Upper lobe of right lung (tissue), 1 donor: ENCODE data around the gene TNFSF10. TPM values are rescaled to one million over a fixed set of nuclear protein-coding genes. Genes with fewer than 3 reads are reported as not detected.
A peak's percentile ranks its signal among the peaks of the same experiment; 100 is the strongest.

Experiments used
- ATAC-seq: fragments of 200-7000 bp; cut with Tn5 transposase; one replicate; pipeline ENCODE4 v1.9.1; 2020; ENCODE audit warnings: mild to moderate bottlenecking, moderate library complexity
- DNase-seq: peaks from one replicate; pipeline ENCODE4 v3.0.0-alpha.2; 2020
- H3K27ac ChIP-seq: fragments of 200-600 bp; one replicate; pipeline ENCODE4 v1.8.0; 2022
- H3K27me3 ChIP-seq: fragments of 200-600 bp; one replicate; pipeline ENCODE4 v1.8.0; 2022; ENCODE audit warnings: mild to moderate bottlenecking
- H3K36me3 ChIP-seq: fragments of 200-600 bp; one replicate; pipeline ENCODE4 v1.8.0; 2022
- H3K4me1 ChIP-seq: fragments of 200-600 bp; one replicate; pipeline ENCODE4 v1.8.0; 2022
- H3K4me3 ChIP-seq: fragments of 200-600 bp; one replicate; pipeline ENCODE4 v1.8.0; 2022; ENCODE audit warnings: mild to moderate bottlenecking
- H3K9me3 ChIP-seq: fragments of 200-600 bp; one replicate; pipeline ENCODE4 v1.8.0; 2022
- intact Hi-C: fragments of 100-400 bp; cut with DNase I; formaldehyde crosslinking; loops from one replicate; pipeline ENCODE4 v1.11.0; 2022
- total RNA-seq: library from RNA; stranded (reverse); fragmentation: NEBNext Ultra II Directional; extraction: Animal tissue kit (Norgen Biotek cat#: 25700); gene quantifications from one replicate; pipeline ENCODE4 v1.2.1, GENCODE V29; 2021
- TF ChIP-seq, protein P1 (sequence below): fragments of 200-600 bp; IDR thresholded peaks from one replicate; pipeline ENCODE4 v1.8.0; 2022; ENCODE audit warnings: antibody characterized with exemption
- donor health status: DM: no; HTN: yes; CAD: no; lungs with severe emphysema.

TNFSF10 gene
- total RNA-seq, 1 donor from 2014 or later = 140 TPM

DNA sequence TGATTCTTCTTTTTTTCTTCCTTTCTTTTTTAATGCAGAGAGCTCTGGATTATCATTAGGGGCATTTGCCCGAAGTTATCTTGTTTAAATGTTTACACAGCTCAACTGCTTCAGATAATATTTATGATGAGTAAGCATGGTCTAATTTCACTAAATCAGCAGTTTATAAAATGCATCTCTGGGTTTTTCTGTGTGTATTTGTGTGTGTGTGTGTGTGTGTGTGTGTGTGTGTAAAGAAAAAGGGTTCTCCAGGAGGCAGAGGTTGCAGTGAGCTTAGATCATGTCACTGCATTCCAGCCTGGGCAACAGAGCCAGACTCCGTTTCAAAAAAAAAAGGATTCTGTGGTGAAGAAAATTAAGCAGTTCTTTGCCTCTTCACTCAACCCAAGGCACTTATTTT is 25.9 kb upstream of the TNFSF10 start:
- Histone ChIP-seq H3K27me3 (no peaks in the 10 kb centered on the region), H3K4me1 (peaks cover 14% of the 10 kb centered on the region), H3K9me3 (no peaks in the 10 kb centered on the region), H3K4me3 (no peak overlapping the region), H3K27ac (no peak overlapping the region), H3K36me3 (no peaks in the 10 kb centered on the region)
- DNase-seq (no peak), ATAC-seq (no peak)
- intact Hi-C loops = no loop called here
- TF ChIP-seq, protein P1, sequence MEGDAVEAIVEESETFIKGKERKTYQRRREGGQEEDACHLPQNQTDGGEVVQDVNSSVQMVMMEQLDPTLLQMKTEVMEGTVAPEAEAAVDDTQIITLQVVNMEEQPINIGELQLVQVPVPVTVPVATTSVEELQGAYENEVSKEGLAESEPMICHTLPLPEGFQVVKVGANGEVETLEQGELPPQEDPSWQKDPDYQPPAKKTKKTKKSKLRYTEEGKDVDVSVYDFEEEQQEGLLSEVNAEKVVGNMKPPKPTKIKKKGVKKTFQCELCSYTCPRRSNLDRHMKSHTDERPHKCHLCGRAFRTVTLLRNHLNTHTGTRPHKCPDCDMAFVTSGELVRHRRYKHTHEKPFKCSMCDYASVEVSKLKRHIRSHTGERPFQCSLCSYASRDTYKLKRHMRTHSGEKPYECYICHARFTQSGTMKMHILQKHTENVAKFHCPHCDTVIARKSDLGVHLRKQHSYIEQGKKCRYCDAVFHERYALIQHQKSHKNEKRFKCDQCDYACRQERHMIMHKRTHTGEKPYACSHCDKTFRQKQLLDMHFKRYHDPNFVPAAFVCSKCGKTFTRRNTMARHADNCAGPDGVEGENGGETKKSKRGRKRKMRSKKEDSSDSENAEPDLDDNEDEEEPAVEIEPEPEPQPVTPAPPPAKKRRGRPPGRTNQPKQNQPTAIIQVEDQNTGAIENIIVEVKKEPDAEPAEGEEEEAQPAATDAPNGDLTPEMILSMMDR = no peak

- H3K36me3 ChIP-seq = no peaks in the 10 kb centered on the region
- no peak for ATAC-seq
- peaks cover 23% of the 10 kb centered on the region for H3K4me1 ChIP-seq
- H3K9me3 ChIP-seq = no peaks in the 10 kb centered on the region
- peak overlapping the region; percentile 40 for H3K27ac ChIP-seq
- no peak for DNase-seq
- intact Hi-C loops = no loop called here
- no peaks in the 10 kb centered on the region for H3K27me3 ChIP-seq
- TF ChIP-seq, protein P1 = no peak
- H3K4me3 ChIP-seq = no peak overlapping the region
These were observed 23.5 kb upstream of the TNFSF10 start for GRCh38 chr3:172546628-172547214.

DNA sequence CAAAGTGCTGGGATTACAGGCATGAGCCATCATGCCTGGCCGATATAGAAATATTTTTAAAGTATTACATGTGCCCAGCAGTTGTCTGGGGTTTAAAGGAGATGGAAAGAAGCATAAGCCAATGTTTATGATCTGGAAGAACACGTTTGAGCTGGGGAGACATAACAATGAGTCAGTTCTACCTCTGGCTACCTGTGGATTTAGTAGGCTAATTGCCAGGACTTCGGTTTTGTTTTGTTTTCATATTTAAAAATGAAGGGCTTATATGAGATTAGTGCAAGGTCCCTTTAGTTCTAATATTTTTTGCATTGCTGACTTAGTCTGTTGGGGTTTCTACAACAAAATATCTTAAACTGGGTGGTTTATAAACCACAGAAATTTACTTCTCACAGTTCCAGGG is 22.9 kb upstream of the TNFSF10 start:
- TF ChIP-seq, protein P1 = no peak
- Histone ChIP-seq H3K9me3 (no peaks in the 10 kb centered on the region), H3K4me1 (peaks cover 26% of the 10 kb centered on the region), H3K36me3 (no peaks in the 10 kb centered on the region), H3K4me3 (no peak overlapping the region), H3K27ac (peak overlapping the region; percentile 6), H3K27me3 (no peaks in the 10 kb centered on the region)
- ATAC-seq = no peak
- intact Hi-C loops = no loop called here
- DNase-seq = no peak

- ATAC-seq = no peak
- DNase-seq = no peak
- H3K4me3 ChIP-seq = no peak overlapping the region
- H3K27me3 ChIP-seq = no peaks in the 10 kb centered on the region
- H3K27ac ChIP-seq = no peak overlapping the region
- no peaks in the 10 kb centered on the region for H3K9me3 ChIP-seq
- H3K36me3 ChIP-seq = no peaks in the 10 kb centered on the region
- peaks cover 26% of the 10 kb centered on the region for H3K4me1 ChIP-seq
- TF ChIP-seq, protein P1 = no peak
- intact Hi-C loops = no loop called here
These were observed 21.2 kb upstream of the TNFSF10 start for GRCh38 chr3:172544404-172544803.

DNA sequence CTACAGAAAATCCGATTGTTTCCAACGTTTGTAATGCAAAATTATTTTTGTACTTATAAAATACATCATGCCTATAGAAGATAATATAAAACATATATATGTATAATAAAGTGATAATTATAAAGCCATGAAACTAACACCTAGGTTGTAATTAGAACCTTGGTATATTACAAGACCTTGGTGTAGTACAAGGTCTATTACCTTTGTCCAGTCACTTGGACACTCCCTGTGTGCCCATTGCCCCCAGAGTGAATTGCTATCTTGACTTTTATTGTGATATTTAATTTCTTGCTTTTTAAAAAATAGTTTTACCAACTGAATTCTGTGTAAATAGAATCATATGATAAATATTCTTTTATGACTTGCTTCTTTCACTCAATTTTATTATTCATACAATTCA is 20.7 kb upstream of the TNFSF10 start:
- Histone ChIP-seq H3K4me3 (no peak overlapping the region), H3K9me3 (no peaks in the 10 kb centered on the region), H3K4me1 (peaks cover 26% of the 10 kb centered on the region), H3K27me3 (no peaks in the 10 kb centered on the region), H3K36me3 (no peaks in the 10 kb centered on the region), H3K27ac (no peak overlapping the region)
- intact Hi-C loops = no loop called here
- no peak for DNase-seq
- TF ChIP-seq, protein P1 = no peak
- no peak for ATAC-seq

GRCh38 chr3:172543419-172543818 is 20.2 kb upstream of the TNFSF10 start:
- Histone ChIP-seq H3K9me3 (no peaks in the 10 kb centered on the region), H3K27ac (no peak overlapping the region), H3K4me3 (no peak overlapping the region), H3K4me1 (peaks cover 26% of the 10 kb centered on the region), H3K27me3 (no peaks in the 10 kb centered on the region), H3K36me3 (no peaks in the 10 kb centered on the region)
- intact Hi-C loops = no loop called here
- no peak for DNase-seq
- ATAC-seq = no peak
- TF ChIP-seq, protein P1 = no peak
